ENCODE data around the gene S100A8. TPM values are rescaled to one million over a fixed set of nuclear protein-coding genes. Genes with fewer than 3 reads are reported as not detected.

S100A8 gene
- total RNA-seq, 1 donor from 2014 or later, result not detected

GRCh38 chr1:153357076-153357852 lies 33.6 kb downstream of the S100A8 start:
- no peak overlapping the region for H3K27ac Mint-ChIP-seq
- Histone ChIP-seq H3K79me2 (ENCODE audit: low read depth) (no peaks in the 10 kb centered on the region), H3K9me3 (ENCODE audit: low read depth) (no peaks in the 10 kb centered on the region), H3K27me3 (no peaks in the 10 kb centered on the region), H2AFZ (replicated peaks) (no peak overlapping the region), H3K27ac (no peak overlapping the region), H3K4me1 (no peaks in the 10 kb centered on the region), H3K4me3 (no peak overlapping the region), H3K9ac (no peak overlapping the region), H4K20me1 (ENCODE audit: low read depth) (no peaks in the 10 kb centered on the region), H3K36me3 (no peaks in the 10 kb centered on the region), H3F3A (ENCODE audit: low read depth) (no peaks in the 10 kb centered on the region), H3K4me2 (no peak overlapping the region)
- H3K4me3 Mint-ChIP-seq, result no peak overlapping the region
- no peaks in the 10 kb centered on the region for H3K36me3 Mint-ChIP-seq
- no peaks in the 10 kb centered on the region for H3K9me3 Mint-ChIP-seq
- no peak for TF ChIP-seq EZH2 (IDR thresholded peaks at IDR 0.05)
- no peak for TF ChIP-seq EZH2phosphoT487 (IDR thresholded peaks at IDR 0.05)
- TF ChIP-seq CTCF (IDR thresholded peaks at IDR 0.05), result no peak
- peaks cover 5% of the 10 kb centered on the region for H3K27me3 Mint-ChIP-seq (ENCODE audit: insufficient read depth, low read depth)
- DNase-seq (ENCODE audit: low spot score), result no peak
- H3K4me1 Mint-ChIP-seq, result no peaks in the 10 kb centered on the region

GRCh38 chr1:153356392-153357075 lies 34.3 kb downstream of the S100A8 start:
- no peak overlapping the region for H3K4me3 Mint-ChIP-seq
- H3F3A ChIP-seq (ENCODE audit: low read depth), result no peaks in the 10 kb centered on the region
- TF ChIP-seq CTCF (IDR thresholded peaks at IDR 0.05) (no peak), EZH2 (IDR thresholded peaks at IDR 0.05) (no peak), EZH2phosphoT487 (IDR thresholded peaks at IDR 0.05) (no peak)

GRCh38 chr1:153355445-153356071 lies 35.3 kb downstream of the S100A8 start:
- Histone ChIP-seq H3K4me1 (no peaks in the 10 kb centered on the region), H3K9ac (no peak overlapping the region), H3K27me3 (peaks cover 14% of the 10 kb centered on the region), H4K20me1 (ENCODE audit: low read depth) (no peaks in the 10 kb centered on the region), H3K36me3 (no peaks in the 10 kb centered on the region), H3K4me3 (no peak overlapping the region), H3F3A (ENCODE audit: low read depth) (no peaks in the 10 kb centered on the region), H3K4me2 (no peak overlapping the region), H2AFZ (replicated peaks) (no peak overlapping the region), H3K79me2 (ENCODE audit: low read depth) (no peaks in the 10 kb centered on the region), H3K9me3 (ENCODE audit: low read depth) (no peaks in the 10 kb centered on the region), H3K27ac (no peak overlapping the region)
- no peak overlapping the region for H3K27ac Mint-ChIP-seq
- H3K36me3 Mint-ChIP-seq, result no peaks in the 10 kb centered on the region
- no peaks in the 10 kb centered on the region for H3K4me1 Mint-ChIP-seq
- peaks cover 8% of the 10 kb centered on the region for H3K27me3 Mint-ChIP-seq (ENCODE audit: insufficient read depth, low read depth)
- no peak overlapping the region for H3K4me3 Mint-ChIP-seq
- DNase-seq (ENCODE audit: low spot score), result peak; percentile 59
- H3K9me3 Mint-ChIP-seq, result no peaks in the 10 kb centered on the region
- TF ChIP-seq EZH2phosphoT487 (IDR thresholded peaks at IDR 0.05) (no peak), EZH2 (IDR thresholded peaks at IDR 0.05) (no peak), CTCF (IDR thresholded peaks at IDR 0.05) (peak; percentile 52)

More at GRCh38 chr1:153356392-153357075, 34.3 kb downstream of the S100A8 start:
- Mint-ChIP-seq H3K27me3 (ENCODE audit: insufficient read depth, low read depth) (peaks cover 5% of the 10 kb centered on the region), H3K9me3 (no peaks in the 10 kb centered on the region), H3K27ac (no peak overlapping the region), H3K36me3 (no peaks in the 10 kb centered on the region), H3K4me1 (no peaks in the 10 kb centered on the region)
- H3K4me3 ChIP-seq, result no peak overlapping the region
- no peaks in the 10 kb centered on the region for H3K36me3 ChIP-seq
- H3K4me2 ChIP-seq, result no peak overlapping the region
- no peaks in the 10 kb centered on the region for H3K4me1 ChIP-seq
- H3K9me3 ChIP-seq (ENCODE audit: low read depth), result no peaks in the 10 kb centered on the region
- no peaks in the 10 kb centered on the region for H3K79me2 ChIP-seq (ENCODE audit: low read depth)
- H2AFZ ChIP-seq (replicated peaks), result no peak overlapping the region
- H3K27ac ChIP-seq, result no peak overlapping the region
- DNase-seq (ENCODE audit: low spot score), result no peak
- H3K27me3 ChIP-seq, result peaks cover 4% of the 10 kb centered on the region
- no peak overlapping the region for H3K9ac ChIP-seq
- no peaks in the 10 kb centered on the region for H4K20me1 ChIP-seq (ENCODE audit: low read depth)
